Occipital lobe (tissue), 3 donors: ENCODE results near the gene MRPL11. TPM values are rescaled to one million over a fixed set of nuclear protein-coding genes. Genes with fewer than 3 reads are reported as not detected.
A peak's percentile ranks its signal among the peaks of the same experiment; 100 is the strongest.

Experiments used
- DNase-seq: peaks from one replicate; lab custom pipeline; 2025; lab: John Stamatoyannopoulos, UW
- small RNA-seq: library from RNA; depleted of rRNA; stranded (forward); fragments of <200 nt; gene quantifications from one replicate; pipeline ENCODE3, GENCODE V24; 2014
- total RNA-seq: library from RNA; depleted of rRNA; stranded (reverse); fragments of >200 nt; gene quantifications from one replicate; pipeline ENCODE4 v1.2.3, GENCODE V29; 2014

The MRPL11 gene
- total RNA-seq, 1 donor from 2014 or later, result 13.9 TPM

DNA sequence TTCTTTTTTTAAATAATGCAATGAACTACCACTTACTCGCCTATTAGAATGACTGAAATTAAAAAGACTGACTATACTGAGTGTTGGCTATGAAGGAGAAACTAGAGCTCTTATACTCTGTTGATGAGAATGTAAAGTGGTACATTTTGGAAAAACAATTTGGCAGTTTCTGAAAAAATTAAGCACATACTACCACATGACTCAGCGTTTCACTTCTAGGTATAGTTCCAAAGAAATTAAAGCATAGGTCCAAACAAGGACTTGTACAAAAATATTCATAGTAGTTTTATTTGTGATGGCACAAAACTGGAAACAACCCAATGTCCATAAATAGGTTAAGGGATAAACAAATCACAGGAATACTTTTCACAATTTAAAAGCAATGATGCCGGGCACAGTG, 44.7 kb downstream of the MRPL11 start:
- no peak for DNase-seq

DNA sequence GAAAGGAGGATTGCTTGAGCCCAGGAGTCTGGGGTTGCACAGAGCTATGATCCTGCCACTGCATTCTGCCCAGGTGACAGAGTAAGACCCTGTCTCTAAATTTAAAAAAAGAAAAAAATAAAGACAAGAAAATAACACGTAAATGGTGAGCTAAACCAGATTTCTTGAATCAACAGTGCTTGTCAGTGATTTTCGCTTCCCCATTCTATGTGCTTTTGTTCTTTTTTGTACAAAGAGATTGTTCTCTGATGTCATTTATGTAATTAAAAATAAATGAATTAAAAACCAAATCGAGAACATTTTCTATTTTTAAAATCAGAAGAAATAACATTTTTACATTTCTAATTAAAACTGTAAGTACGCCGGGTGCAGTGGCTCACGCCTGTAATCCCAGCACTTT, 47.3 kb downstream of the MRPL11 start:
- DNase-seq, result no peak

DNA sequence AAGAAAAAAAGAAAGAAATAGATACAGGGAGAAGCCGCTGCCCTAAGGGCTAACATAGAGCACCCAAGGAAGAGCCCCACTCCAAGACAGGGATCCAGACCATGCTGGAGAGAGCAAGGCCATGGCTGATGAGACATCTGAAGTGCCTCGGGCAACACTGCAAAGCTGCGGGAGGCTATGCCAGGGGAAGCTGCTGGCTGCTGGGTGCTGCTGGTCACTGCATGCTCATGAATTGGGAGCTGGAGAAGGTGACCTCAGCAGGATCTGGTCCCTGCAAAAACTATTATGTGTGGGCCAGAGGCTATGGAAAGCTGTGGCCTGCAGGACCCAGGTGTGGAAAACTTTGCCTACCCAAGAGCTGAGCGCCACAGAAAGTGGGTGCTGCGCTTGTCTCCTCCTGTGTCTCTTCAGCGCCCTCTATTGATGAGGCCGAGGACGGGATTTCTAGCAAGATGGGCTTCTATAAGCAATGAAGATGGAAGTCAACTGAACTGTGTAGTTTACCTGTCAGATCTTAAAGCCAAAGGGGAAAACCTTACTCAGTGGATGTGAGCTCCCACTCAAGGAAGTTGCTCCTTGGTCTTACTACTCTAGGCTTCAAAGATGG, 49.8 kb downstream of the MRPL11 start:
- no peak for DNase-seq

DNA sequence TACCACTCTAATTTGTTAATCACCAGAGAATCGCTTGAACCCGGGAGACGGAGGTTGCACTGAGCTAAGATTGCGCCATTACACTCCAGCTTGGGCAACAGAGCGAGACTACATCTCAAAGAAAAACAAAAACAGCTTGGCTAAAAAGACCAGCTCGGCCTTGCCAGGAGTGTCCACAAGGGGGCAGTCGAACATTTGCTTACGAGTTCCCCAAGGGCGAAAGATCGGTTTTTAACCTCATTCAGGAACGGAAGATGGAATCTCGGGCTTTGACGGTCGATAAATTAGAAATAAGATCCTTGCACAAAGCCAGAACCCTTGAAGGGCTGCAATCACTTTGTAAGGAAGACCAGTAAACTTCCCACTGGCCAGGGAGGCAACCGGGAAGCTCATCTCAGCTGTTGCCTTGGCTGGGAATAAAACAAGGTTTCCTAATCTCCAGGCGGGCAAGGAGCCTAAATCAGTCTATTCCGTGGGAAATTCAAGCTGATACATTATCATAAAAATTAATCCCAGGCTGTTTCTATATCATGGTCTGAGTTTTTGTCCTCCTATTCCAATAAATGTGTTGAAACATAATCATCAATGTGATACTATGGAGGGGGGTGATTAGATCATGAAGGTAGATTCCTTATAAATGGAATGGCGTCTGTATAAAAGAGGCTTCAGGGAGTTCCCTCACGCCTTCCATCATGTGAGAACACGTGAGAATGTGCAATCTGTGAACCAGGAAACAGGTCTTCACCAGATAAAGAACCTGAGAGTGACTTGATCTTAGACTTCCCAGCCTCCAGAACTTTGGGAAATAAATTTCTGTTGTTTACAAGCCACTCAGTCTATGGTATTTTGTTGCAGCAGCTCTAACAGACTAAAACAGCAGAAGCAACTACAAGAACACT, 52.2 kb downstream of the MRPL11 start:
- peak; percentile 53 for DNase-seq

Small RNA genes lying within 50 kb of the gene (small RNA-seq; reads per million reads assigned to genes)
- gene RF00416 (not detected), gene RNU1-84P (0.23 reads per million)

Other genes with a start within 250 kb of the MRPL11 start
- gene KLC2, start 181.1 kb downstream of the MRPL11 start, total RNA-seq, result 31.5 TPM
- gene RAB1B, start 170.2 kb downstream of the MRPL11 start, total RNA-seq, result 28.9 TPM
- 33.1 TPM for gene CNIH2, start 160.7 kb downstream of the MRPL11 start, total RNA-seq
- gene YIF1A, start 149.7 kb downstream of the MRPL11 start, total RNA-seq, result 32.4 TPM
- 6.4 TPM for gene TMEM151A, start 147.0 kb downstream of the MRPL11 start, total RNA-seq
- gene CD248, start 121.8 kb downstream of the MRPL11 start, total RNA-seq, result 1.1 TPM
- gene RIN1, start 102.4 kb downstream of the MRPL11 start, total RNA-seq, result 0.47 TPM
- 17.6 TPM for gene BRMS1, start 93.7 kb downstream of the MRPL11 start, total RNA-seq
- 63.2 TPM for gene B4GAT1, start 91.2 kb downstream of the MRPL11 start, total RNA-seq
- 1.4 TPM for gene SLC29A2, start 67.1 kb downstream of the MRPL11 start, total RNA-seq
- 0.16 TPM for gene NPAS4, start 17.8 kb downstream of the MRPL11 start, total RNA-seq
- gene PELI3, start 28.1 kb upstream of the MRPL11 start, total RNA-seq, result 19.5 TPM
- 35.2 TPM for gene DPP3, start 41.6 kb upstream of the MRPL11 start, total RNA-seq
- gene BBS1, start 71.8 kb upstream of the MRPL11 start, total RNA-seq, result 43.2 TPM
- 5.1 TPM for gene ZDHHC24, start 107.2 kb upstream of the MRPL11 start, total RNA-seq
- not detected for gene ACTN3, start 108.1 kb upstream of the MRPL11 start, total RNA-seq
- 39.1 TPM for gene CTSF, start 129.8 kb upstream of the MRPL11 start, total RNA-seq
- gene CCDC87, start 154.2 kb upstream of the MRPL11 start, total RNA-seq, result 0.62 TPM
- 22.0 TPM for gene CCS, start 154.3 kb upstream of the MRPL11 start, total RNA-seq
- 31.8 TPM for gene RBM14, start 177.8 kb upstream of the MRPL11 start, total RNA-seq
- 133 TPM for gene RBM4, start 199.9 kb upstream of the MRPL11 start, total RNA-seq
- gene RBM4B, start 239.0 kb upstream of the MRPL11 start, total RNA-seq, result 94.5 TPM